ENCODE measurements around the gene PUM1. TPM values are rescaled to one million over a fixed set of nuclear protein-coding genes. Genes with fewer than 3 reads are reported as not detected.

Gene PUM1
- total and polyA plus RNA-seq, 9 donors, result 36.3 to 125 (median 112) TPM

GRCh38 chr1:30904962-30905335 is 160.6 kb downstream of the PUM1 start:
- TF ChIP-seq EP300 (IDR thresholded peaks at IDR 0.05) (no peak), POLR2A (IDR thresholded peaks at IDR 0.05) (no peak)
- TF ChIP-seq, protein P1, sequence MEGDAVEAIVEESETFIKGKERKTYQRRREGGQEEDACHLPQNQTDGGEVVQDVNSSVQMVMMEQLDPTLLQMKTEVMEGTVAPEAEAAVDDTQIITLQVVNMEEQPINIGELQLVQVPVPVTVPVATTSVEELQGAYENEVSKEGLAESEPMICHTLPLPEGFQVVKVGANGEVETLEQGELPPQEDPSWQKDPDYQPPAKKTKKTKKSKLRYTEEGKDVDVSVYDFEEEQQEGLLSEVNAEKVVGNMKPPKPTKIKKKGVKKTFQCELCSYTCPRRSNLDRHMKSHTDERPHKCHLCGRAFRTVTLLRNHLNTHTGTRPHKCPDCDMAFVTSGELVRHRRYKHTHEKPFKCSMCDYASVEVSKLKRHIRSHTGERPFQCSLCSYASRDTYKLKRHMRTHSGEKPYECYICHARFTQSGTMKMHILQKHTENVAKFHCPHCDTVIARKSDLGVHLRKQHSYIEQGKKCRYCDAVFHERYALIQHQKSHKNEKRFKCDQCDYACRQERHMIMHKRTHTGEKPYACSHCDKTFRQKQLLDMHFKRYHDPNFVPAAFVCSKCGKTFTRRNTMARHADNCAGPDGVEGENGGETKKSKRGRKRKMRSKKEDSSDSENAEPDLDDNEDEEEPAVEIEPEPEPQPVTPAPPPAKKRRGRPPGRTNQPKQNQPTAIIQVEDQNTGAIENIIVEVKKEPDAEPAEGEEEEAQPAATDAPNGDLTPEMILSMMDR (IDR thresholded peaks at IDR 0.05), result no peak
- Histone ChIP-seq H3K9me3 (no peaks in the 10 kb centered on the region), H3K27me3 (no peaks in the 10 kb centered on the region), H3K4me3 (no peak overlapping the region), H3K27ac (no peak overlapping the region), H3K36me3 (no peaks in the 10 kb centered on the region), H3K4me1 (ENCODE audit: insufficient read depth) (peaks cover 15% of the 10 kb centered on the region)
- peak in 1 of 5 donors; percentile 6 for DNase-seq
- 84 to 90% (median 87%) methylated on average over 1 of the region's 1 CpG for WGBS, 3 donors
- intact Hi-C loops (cut with DNase I), result no loop called here

- WGBS, 3 donors, result 72 to 78% (median 73%) methylated on average over 11 of the region's 11 CpGs
- Histone ChIP-seq H3K4me3 (no peak overlapping the region), H3K27ac (no peak overlapping the region), H3K27me3 (no peaks in the 10 kb centered on the region), H3K36me3 (no peaks in the 10 kb centered on the region), H3K4me1 (ENCODE audit: insufficient read depth) (peaks cover 15% of the 10 kb centered on the region), H3K9me3 (no peaks in the 10 kb centered on the region)
- TF ChIP-seq EP300 (IDR thresholded peaks at IDR 0.05), result no peak
- no peak for TF ChIP-seq POLR2A (IDR thresholded peaks at IDR 0.05)
- TF ChIP-seq, protein P1 (IDR thresholded peaks at IDR 0.05), result no peak
- peak in 1 of 5 donors; percentile 14 for DNase-seq
- intact Hi-C loops (cut with DNase I), result no loop called here
Measured at GRCh38 chr1:30904191-30904961, 161.1 kb downstream of the PUM1 start.

DNA sequence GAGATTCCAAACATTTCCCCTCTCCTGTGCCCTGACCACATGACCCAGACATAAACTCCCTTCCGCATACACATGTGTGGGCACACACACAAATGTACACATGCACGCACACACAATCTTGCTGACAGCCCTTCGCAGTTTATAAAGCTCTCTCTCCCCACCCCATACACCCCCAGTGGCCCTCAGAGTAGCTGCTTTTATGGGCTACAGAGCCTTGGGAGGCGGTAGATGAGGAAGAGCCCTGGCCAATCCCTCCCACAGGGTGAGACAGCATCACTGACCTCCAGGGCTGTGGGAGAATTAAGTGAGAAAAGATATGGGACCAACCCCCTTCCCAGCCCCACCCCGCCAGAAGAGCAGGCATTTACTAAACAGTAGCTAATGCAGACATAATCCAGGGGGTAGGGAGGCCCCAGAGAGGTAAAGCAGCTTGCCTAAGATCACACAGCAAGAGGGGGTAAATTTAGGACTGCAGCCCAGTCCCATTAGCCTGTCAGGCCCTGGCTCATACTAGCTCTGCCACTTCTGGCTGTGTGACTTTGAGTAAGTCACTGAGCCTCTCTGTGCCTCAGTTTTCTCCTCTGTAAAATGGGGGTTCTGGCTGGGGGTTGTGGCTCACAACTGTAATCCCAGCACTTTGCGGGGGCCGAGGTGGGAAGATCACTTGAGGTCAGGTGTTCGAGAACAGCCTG is 162.0 kb downstream of the PUM1 start:
- intact Hi-C loops (cut with DNase I), result no loop called here
- Histone ChIP-seq H3K4me1 (ENCODE audit: insufficient read depth) (peaks cover 11% of the 10 kb centered on the region), H3K4me3 (no peak overlapping the region), H3K9me3 (no peaks in the 10 kb centered on the region), H3K27me3 (no peaks in the 10 kb centered on the region), H3K27ac (no peak overlapping the region), H3K36me3 (no peaks in the 10 kb centered on the region)
- 74 to 83% (median 78%) methylated on average over 8 of the region's 8 CpGs for WGBS, 3 donors
- TF ChIP-seq, protein P1 (IDR thresholded peaks at IDR 0.05), result no peak
- no peak for TF ChIP-seq EP300 (IDR thresholded peaks at IDR 0.05)
- no peak for TF ChIP-seq POLR2A (IDR thresholded peaks at IDR 0.05)
- DNase-seq, result peak in 1 of 5 donors; percentile 6

DNA sequence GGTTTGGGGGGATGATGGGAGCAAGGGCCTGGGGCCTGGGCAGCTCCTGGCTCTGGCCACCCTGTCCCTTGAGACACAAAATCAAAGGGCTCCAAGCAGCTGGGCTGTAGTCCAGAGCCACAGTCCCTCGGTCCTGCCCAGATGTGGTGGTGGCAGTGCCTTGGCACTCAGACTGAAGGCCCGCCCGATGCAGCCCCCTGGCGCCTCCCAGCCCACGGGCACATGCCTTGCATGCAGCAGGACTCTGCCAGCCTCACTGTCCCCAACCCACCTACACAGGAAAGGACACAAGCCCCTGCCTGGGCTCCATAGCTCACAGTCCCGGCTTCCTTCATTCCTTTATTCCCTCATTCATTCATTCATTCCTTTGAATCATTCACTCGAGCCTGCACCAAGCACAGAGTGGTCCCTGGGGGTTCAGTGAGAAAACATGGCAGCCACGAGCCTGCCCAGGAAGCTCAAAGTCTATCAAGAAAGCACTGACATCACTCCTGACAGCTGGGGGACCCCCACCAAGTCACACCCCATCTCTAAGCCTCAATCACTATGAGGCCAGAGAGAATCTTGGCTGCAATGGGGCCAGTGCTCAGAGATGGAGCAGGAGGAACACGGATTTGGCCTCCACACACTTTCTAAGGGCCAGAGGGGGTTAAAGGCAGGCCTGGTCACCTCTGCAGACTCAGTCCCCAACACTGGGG is 162.8 kb downstream of the PUM1 start:
- H3K27ac ChIP-seq, result peak overlapping the region in 1 of 2 donors; percentile 36
- peaks cover 11% of the 10 kb centered on the region for H3K4me1 ChIP-seq (ENCODE audit: insufficient read depth)
- no peak overlapping the region for H3K4me3 ChIP-seq
- H3K27me3 ChIP-seq, result no peaks in the 10 kb centered on the region
- no peaks in the 10 kb centered on the region for H3K9me3 ChIP-seq
- TF ChIP-seq EP300 (IDR thresholded peaks at IDR 0.05) (no peak), POLR2A (IDR thresholded peaks at IDR 0.05) (no peak)
- TF ChIP-seq, protein P1 (IDR thresholded peaks at IDR 0.05), result no peak
- WGBS, 3 donors, result 70 to 83% (median 73%) methylated on average over 9 of the region's 9 CpGs
- DNase-seq, result no peak
- H3K36me3 ChIP-seq, result no peaks in the 10 kb centered on the region
- intact Hi-C loops (cut with DNase I), result no loop called here
